Osteoblast (primary cell): ENCODE data around the gene BBOF1. TPM values are rescaled to one million over a fixed set of nuclear protein-coding genes. Genes with fewer than 3 reads are reported as not detected.
A peak's percentile ranks its signal among the peaks of the same experiment; 100 is the strongest.

Experiments
- DNase-seq: peaks from one replicate; pipeline ENCODE4 v3.0.0; 2011; ENCODE audit warnings: low spot score, mixed read lengths; ENCODE audit not compliant: insufficient read length; ENCODE audit errors: missing footprints
- H2AFZ ChIP-seq: 2 replicates; pipeline ENCODE4 v1.6.0; 2011; ENCODE audit warnings: mild to moderate bottlenecking, low read length
- H3K27ac ChIP-seq: 2 replicates; pipeline ENCODE4 v1.5.1; 2011; ENCODE audit warnings: mild to moderate bottlenecking, low read depth, low read length, moderate library complexity
- H3K27me3 ChIP-seq: 2 replicates; pipeline ENCODE4 v1.6.0; 2012; ENCODE audit warnings: mild to moderate bottlenecking, control low read depth, inconsistent platforms, low read length, moderate library complexity; ENCODE audit not compliant: insufficient read depth
- H3K36me3 ChIP-seq: 2 replicates; pipeline ENCODE4 v1.5.1; 2011; ENCODE audit warnings: mild to moderate bottlenecking, low read length, control low read depth, moderate library complexity; ENCODE audit not compliant: insufficient read depth
- H3K4me1 ChIP-seq: 2 replicates; pipeline ENCODE4 v1.5.1; 2011; ENCODE audit warnings: mild to moderate bottlenecking, low read length, control low read depth, moderate library complexity; ENCODE audit not compliant: insufficient read depth
- H3K4me2 ChIP-seq: 2 replicates; pipeline ENCODE4 v1.6.0; 2011; ENCODE audit warnings: mild to moderate bottlenecking, low read length; ENCODE audit not compliant: insufficient read depth
- H3K4me3 ChIP-seq: fragments of 200-600 bp; sonication (generic); 3 replicates; pipeline ENCODE4 v1.5.1; 2012; ENCODE audit warnings: mild to moderate bottlenecking, low read length, inconsistent platforms; ENCODE audit not compliant: insufficient read depth
- H3K79me2 ChIP-seq: 2 replicates; pipeline ENCODE4 v1.6.0; 2012; ENCODE audit warnings: mild to moderate bottlenecking, low read length, control low read depth, inconsistent platforms; ENCODE audit not compliant: insufficient read depth
- H3K9me3 ChIP-seq: 2 replicates; pipeline ENCODE4 v1.5.1; 2011; ENCODE audit warnings: low read depth, low read length, control low read depth
- H4K20me1 ChIP-seq: 2 replicates; pipeline ENCODE4 v1.6.0; 2012; ENCODE audit warnings: mild to moderate bottlenecking, low read length, control low read depth; ENCODE audit not compliant: insufficient read depth
- CTCF ChIP-seq: IDR thresholded peaks from 2 replicates; pipeline ENCODE4 v1.5.1; 2011; ENCODE audit warnings: mild to moderate bottlenecking, low read depth, low read length, moderate library complexity; ENCODE audit errors: extremely low read depth
- total RNA-seq: library from RNA; depleted of rRNA; stranded (reverse); fragments of >200 nt; gene quantifications from 2 replicates; pipeline ENCODE4 v1.2.3, GENCODE V29; 2012

The BBOF1 gene
- total RNA-seq, 1 donor = 14.1 TPM

DNA sequence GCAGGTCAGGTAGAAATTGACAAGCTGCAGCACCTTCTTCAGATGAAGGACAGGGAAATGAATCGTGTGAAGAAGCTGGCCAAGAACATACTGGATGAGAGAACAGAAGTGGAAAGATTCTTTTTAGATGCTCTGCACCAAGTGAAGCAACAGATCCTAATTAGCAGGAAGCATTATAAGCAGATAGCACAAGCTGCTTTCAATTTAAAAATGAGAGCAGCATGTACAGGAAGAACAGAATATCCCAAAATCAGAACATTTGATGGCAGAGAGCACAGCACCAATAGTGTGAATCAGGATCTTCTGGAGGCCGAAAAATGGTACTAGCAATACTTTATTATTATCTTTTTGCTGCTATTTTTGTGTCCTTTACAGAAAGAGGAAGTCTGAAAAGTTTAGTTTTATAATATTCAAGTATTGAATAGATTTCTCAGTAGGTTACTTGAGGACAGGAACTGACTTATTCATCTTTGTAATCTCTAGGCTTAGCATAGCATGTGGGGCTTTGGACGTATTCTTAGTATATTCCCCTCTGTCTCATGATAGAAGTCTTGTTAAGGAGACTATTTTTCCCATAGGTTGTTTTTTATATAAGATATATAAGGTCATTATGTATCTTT, 30.8 kb downstream of the BBOF1 start:
- H3K4me3 ChIP-seq = no peak overlapping the region
- no peaks in the 10 kb centered on the region for H4K20me1 ChIP-seq
- no peak for TF ChIP-seq CTCF
- H3K79me2 ChIP-seq = no peaks in the 10 kb centered on the region
- peak; percentile 65 for DNase-seq
- no peak overlapping the region for H2AFZ ChIP-seq
- no peaks in the 10 kb centered on the region for H3K27me3 ChIP-seq
- H3K4me1 ChIP-seq = no peaks in the 10 kb centered on the region
- no peak overlapping the region for H3K4me2 ChIP-seq
- H3K27ac ChIP-seq = no peak overlapping the region
- H3K36me3 ChIP-seq = peaks cover 7% of the 10 kb centered on the region
- no peaks in the 10 kb centered on the region for H3K9me3 ChIP-seq

DNA sequence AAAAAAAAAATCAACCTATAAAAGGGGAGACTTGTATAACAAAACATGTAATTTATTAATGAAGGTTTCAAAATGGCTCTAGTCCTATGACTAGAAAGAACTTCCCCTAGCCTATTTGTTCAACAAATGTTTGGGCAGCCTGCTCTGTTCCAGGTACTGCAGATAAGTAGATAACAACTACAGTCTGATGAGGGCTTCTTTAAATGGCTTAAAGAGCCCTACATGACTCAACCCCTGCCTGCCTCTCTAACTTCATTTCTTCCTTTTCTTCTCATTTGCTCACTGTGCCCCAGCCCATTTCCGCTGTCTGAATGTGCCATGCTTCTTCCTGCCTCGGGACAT, 43.6 kb downstream of the BBOF1 start:
- H2AFZ ChIP-seq = no peak overlapping the region
- H3K4me3 ChIP-seq = no peak overlapping the region
- H3K4me1 ChIP-seq = peaks cover 36% of the 10 kb centered on the region
- no peak overlapping the region for H3K4me2 ChIP-seq
- no peaks in the 10 kb centered on the region for H3K27me3 ChIP-seq
- no peaks in the 10 kb centered on the region for H3K79me2 ChIP-seq
- peak overlapping the region; percentile 53 for H3K27ac ChIP-seq
- TF ChIP-seq CTCF = no peak
- no peak for DNase-seq
- no peaks in the 10 kb centered on the region for H4K20me1 ChIP-seq
- H3K9me3 ChIP-seq = no peaks in the 10 kb centered on the region
- H3K36me3 ChIP-seq = peaks cover 20% of the 10 kb centered on the region

- no peak for DNase-seq
- H3K4me3 ChIP-seq = no peak overlapping the region
- no peaks in the 10 kb centered on the region for H3K9me3 ChIP-seq
- H3K79me2 ChIP-seq = no peaks in the 10 kb centered on the region
- H3K27ac ChIP-seq = no peak overlapping the region
- H3K36me3 ChIP-seq = peaks cover 16% of the 10 kb centered on the region
- H3K27me3 ChIP-seq = no peaks in the 10 kb centered on the region
- peaks cover 36% of the 10 kb centered on the region for H3K4me1 ChIP-seq
- no peak overlapping the region for H3K4me2 ChIP-seq
- TF ChIP-seq CTCF = no peak
- no peaks in the 10 kb centered on the region for H4K20me1 ChIP-seq
- no peak overlapping the region for H2AFZ ChIP-seq
Measured at GRCh38 chr14:74064426-74064825, 45.3 kb downstream of the BBOF1 start.

- Histone ChIP-seq H3K27ac (no peak overlapping the region), H3K4me1 (peaks cover 36% of the 10 kb centered on the region), H3K79me2 (no peaks in the 10 kb centered on the region), H3K4me3 (no peak overlapping the region), H3K4me2 (no peak overlapping the region), H3K36me3 (peaks cover 13% of the 10 kb centered on the region), H2AFZ (no peak overlapping the region), H3K27me3 (no peaks in the 10 kb centered on the region), H3K9me3 (no peaks in the 10 kb centered on the region), H4K20me1 (no peaks in the 10 kb centered on the region)
- no peak for TF ChIP-seq CTCF
- DNase-seq = no peak
Measured at GRCh38 chr14:74064883-74065282, 45.7 kb downstream of the BBOF1 start.
